GM12878 (cell line): ENCODE measurements around the gene HERC2. TPM values are rescaled to one million over a fixed set of nuclear protein-coding genes. Genes with fewer than 3 reads are reported as not detected.

ENCODE experiments used
- ATAC-seq: fragments of 200-7000 bp; cut with Tn5 transposase; 3 replicates; pipeline ENCODE4 v1.9.1; 2020; ENCODE audit warnings: mild to moderate bottlenecking, moderate library complexity
- BruUV-seq: library from RNA; stranded (reverse); fragments of 400-500 nt; replicated peaks from 2 replicates; lab custom pipeline; 2021; lab: Mats Ljungman, UMichigan
- CTCF ChIA-PET: fragments of 300-600 bp; sonication (Branson Sonifier 250); formaldehyde crosslinking; extraction: SDS; loops from one replicate; lab custom pipeline; 2021; ENCODE audit warnings: inconsistent platforms; lab: Yijun Ruan, JAX
- POLR2A ChIA-PET: fragments of 350-600 bp; formaldehyde crosslinking; extraction: SDS; loops from one replicate; lab custom pipeline; 2021; ENCODE audit warnings: inconsistent platforms; lab: Charles Lee
- RAD21 ChIA-PET: fragments of 300-600 bp; sonication (Branson Sonifier 250); formaldehyde crosslinking; loops from one replicate; lab custom pipeline; 2023; ENCODE audit warnings: antibody characterized with exemption; ENCODE audit not compliant: unreplicated experiment; lab: Charles Lee
- SMC1A ChIA-PET: fragments of 300-600 bp; sonication (Branson Sonifier 250); formaldehyde crosslinking; loops from one replicate; lab custom pipeline; 2023; ENCODE audit not compliant: unreplicated experiment, uncharacterized antibody; lab: Charles Lee
- DNase-seq: peaks from one replicate; pipeline ENCODE4 v3.0.0-alpha.2; 2011; ENCODE audit warnings: low read depth, low spot score
- FAIRE-seq: peaks from 3 replicates; lab custom pipeline; 2011; peaks lifted over from hg19 to GRCh38; lab: Jason Lieb, UNC
- H2AFZ ChIP-seq: 2 replicates; pipeline ENCODE4 v1.6.0; 2011; ENCODE audit warnings: low read depth, low read length, control low read depth; ENCODE audit not compliant: control insufficient read depth
- H3K27ac ChIP-seq: 2 replicates; pipeline ENCODE4 v1.5.1; 2011; ENCODE audit warnings: control low read depth; ENCODE audit not compliant: control insufficient read depth, insufficient read depth
- H3K27me3 ChIP-seq, 2 experiments: replicated peaks in 1 of 2; 2 replicates each; pipeline versions ENCODE4 v1.6.0 to v1.6.1; 2011; ENCODE audit warnings: low read length in 1 of 2; ENCODE audit not compliant: control insufficient read depth in 2 of 2, insufficient read depth in 2 of 2
- H3K36me3 ChIP-seq, 2 experiments: 2 replicates each; pipeline ENCODE4 v1.5.1; 2011; ENCODE audit warnings: low read length in 1 of 2; ENCODE audit not compliant: control insufficient read depth in 2 of 2, insufficient read depth in 2 of 2
- H3K4me1 ChIP-seq: 2 replicates; pipeline ENCODE4 v1.6.1; 2011; ENCODE audit warnings: mild to moderate bottlenecking, low read length, moderate library complexity, mixed read lengths; ENCODE audit not compliant: control insufficient read depth, insufficient read depth
- H3K4me2 ChIP-seq: 2 replicates; pipeline ENCODE4 v1.6.0; 2011; ENCODE audit warnings: control low read depth; ENCODE audit not compliant: control insufficient read depth, insufficient read depth
- H3K4me3 ChIP-seq: fragments of 200-600 bp; sonication (generic); 2 replicates; pipeline ENCODE4 v1.5.1; 2016
- H3K79me2 ChIP-seq: 2 replicates; pipeline ENCODE4 v1.6.0; 2011; ENCODE audit warnings: low read length; ENCODE audit not compliant: control insufficient read depth, insufficient read depth
- H3K9ac ChIP-seq: 2 replicates; pipeline ENCODE4 v1.8.0; 2011; ENCODE audit warnings: low read length, control low read depth, mixed read lengths; ENCODE audit not compliant: control insufficient read depth, insufficient read depth
- H3K9me3 ChIP-seq: replicated peaks from 3 replicates; pipeline ENCODE4 v1.5.1; 2011; ENCODE audit warnings: mild to moderate bottlenecking, low read length; ENCODE audit not compliant: control insufficient read depth, insufficient read depth
- H4K20me1 ChIP-seq: 2 replicates; pipeline ENCODE4 v1.6.0; 2011; ENCODE audit not compliant: control insufficient read depth, insufficient read depth
- CBX3 ChIP-seq: fragments of 200-600 bp; sonication (generic); IDR thresholded peaks from 2 replicates; pipeline ENCODE4 v1.6.1; 2016; ENCODE audit warnings: low read depth, borderline replicate concordance
- EGR1 ChIP-seq, 2 experiments: IDR thresholded peaks; 1 replicate in 1 of 2; 2 replicates in 1 of 2; pipeline ENCODE4 v1.6.1; 2011 to 2012; ENCODE audit warnings: low read depth in 2 of 2, low read length in 2 of 2, borderline replicate concordance in 1 of 2, mild to moderate bottlenecking in 1 of 2, moderate library complexity in 1 of 2
- EP300 ChIP-seq, 2 experiments: fragments of 150-350 bp in 1 of 2; IDR thresholded peaks; 2 replicates each; pipeline ENCODE4 v1.6.1; 2011 to 2012; ENCODE audit warnings: low read depth in 2 of 2, low read length in 2 of 2, borderline replicate concordance in 1 of 2, improper control_type of control experiment in 1 of 2, inconsistent platforms in 1 of 2; ENCODE audit not compliant: control insufficient read depth in 1 of 2
- MEF2A ChIP-seq: IDR thresholded peaks from 2 replicates; pipeline ENCODE4 v1.6.1; 2011; ENCODE audit warnings: low read depth, mild to moderate bottlenecking, low read length, moderate library complexity; ENCODE audit not compliant: insufficient read depth
- MTA3 ChIP-seq: IDR thresholded peaks from 2 replicates; pipeline ENCODE4 v1.6.1; 2012; ENCODE audit warnings: low read length, inconsistent platforms, borderline replicate concordance
- NFXL1 ChIP-seq: fragments of 450-650 bp; IDR thresholded peaks from 2 replicates; pipeline ENCODE4 v1.6.1; 2017; ENCODE audit warnings: antibody characterized with exemption, mild to moderate bottlenecking, borderline replicate concordance
- PAX5 ChIP-seq: IDR thresholded peaks from 2 replicates; pipeline ENCODE4 v1.6.1; 2011; ENCODE audit warnings: low read depth, low read length, borderline replicate concordance
- SMAD5 ChIP-seq: IDR thresholded peaks from 2 replicates; pipeline ENCODE4 v1.6.1; 2016; ENCODE audit warnings: antibody characterized with exemption, low read depth
- SPI1 ChIP-seq: IDR thresholded peaks from 2 replicates; pipeline ENCODE4 v1.6.1; 2011; ENCODE audit warnings: low read depth, mild to moderate bottlenecking, low read length, moderate library complexity, borderline replicate concordance; ENCODE audit not compliant: insufficient read depth
- TCF3 ChIP-seq: IDR thresholded peaks from 2 replicates; pipeline ENCODE4 v1.6.1; 2012; ENCODE audit warnings: low read depth, mild to moderate bottlenecking, low read length, borderline replicate concordance; ENCODE audit not compliant: insufficient read depth
- ZNF384 ChIP-seq: IDR thresholded peaks from 2 replicates; pipeline ENCODE4 v1.6.1; 2012; ENCODE audit warnings: low read depth, mild to moderate bottlenecking, low read length, improper control_type of control experiment, borderline replicate concordance
- ZNF622 ChIP-seq: fragments of 450-650 bp; IDR thresholded peaks from 2 replicates; pipeline ENCODE4 v1.6.1; 2017; ENCODE audit warnings: mild to moderate bottlenecking, inconsistent platforms
- ZZZ3 ChIP-seq: IDR thresholded peaks from 2 replicates; pipeline ENCODE4 v1.6.1; 2011; ENCODE audit warnings: low read depth; ENCODE audit not compliant: control insufficient read depth, insufficient read length
- WGBS: methylation state at CpG from one replicate; pipeline ENCODE4 v1.1.6; 2016; ENCODE audit warnings: low lambda C conversion rate; ENCODE audit not compliant: insufficient replicate concordance, insufficient coverage; ENCODE audit errors: missing lambda C conversion rate; 5-methylcytosine and 5-hydroxymethylcytosine counted together
- in situ Hi-C: fragments of 300-500 bp; cut with MboI; formaldehyde crosslinking; loops from 9 replicates; pipeline ENCODE4 v1.14.3; 2018; ENCODE audit warnings: mixed read lengths
- intact Hi-C: fragments of 100-400 bp; cut with micrococcal nuclease; formaldehyde crosslinking; loops from one replicate; pipeline ENCODE4 v1.14.2; 2022; ENCODE audit not compliant: unreplicated experiment
- polyA plus RNA-seq, 11 experiments: library from polyadenylated mRNA; depleted of rRNA in 4 of 11; unstranded in 6 of 11; stranded (reverse) in 5 of 11; fragments of >200 nt; fragmentation: Nextera tagmentation in 4 of 11; fragmentation: Illumina TruSeq in 1 of 11; extraction: Ambion mirVana in 4 of 11; extraction: Trizol in 1 of 11; gene quantifications; 1 replicate in 1 of 11; 2 replicates in 10 of 11; pipeline versions ENCODE4 v1.2.1 to v1.2.3, GENCODE V29; 2011 to 2016; ENCODE audit warnings: inconsistent platforms in 2 of 11, missing spikeins in 2 of 11, low read depth in 1 of 11
- total RNA-seq, 4 experiments: library from RNA; depleted of rRNA in 3 of 4; stranded (reverse); fragments of >200 nt in 3 of 4; fragmentation: Illumina TruSeq in 1 of 4; extraction: Trizol in 1 of 4; gene quantifications; 2 replicates each; pipeline versions ENCODE4 v1.2.1 to v1.2.3, GENCODE V29; 2013 to 2021
- TF ChIP-seq, protein P1 (sequence below): IDR thresholded peaks from 2 replicates; pipeline ENCODE4 v1.6.1; 2011; ENCODE audit warnings: low read depth, low read length, improper control_type of control experiment, borderline replicate concordance

HERC2 gene
- total and polyA plus RNA-seq, 10 of the 15 experiments (the other 5 are each of a cell fraction or from before 2014, with no cell fraction given) = 6.1 to 39.0 (median 24.0) TPM

DNA sequence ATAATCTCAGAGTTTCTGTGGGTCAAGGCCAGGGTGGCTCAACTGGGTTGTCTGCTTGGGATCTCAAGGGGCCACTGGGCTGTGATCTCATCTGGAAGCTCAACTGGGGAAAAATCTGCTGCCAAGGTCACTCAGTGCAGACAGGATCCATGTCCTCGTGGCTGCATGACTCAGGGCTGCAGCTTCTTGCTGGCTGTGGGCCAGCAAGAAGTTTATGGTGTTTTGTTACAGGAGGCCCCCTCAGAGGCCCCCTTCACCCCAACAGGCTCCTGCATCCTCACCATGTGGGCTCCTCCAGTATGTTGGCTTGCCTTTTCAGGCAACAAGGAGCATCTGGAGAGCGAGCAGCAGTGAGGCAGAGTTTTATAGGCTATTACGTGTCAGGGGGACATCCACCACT, 237.4 kb downstream of the HERC2 start:
- POLR2A ChIA-PET = no interaction called here
- H3K4me3 ChIP-seq = no peak overlapping the region
- RAD21 ChIA-PET = no interaction called here
- CTCF ChIA-PET = interaction anchor here (1.1 kb wide), 1 partner anchor 26 kb away, joined by 3 read pairs; no protein-coding TSS in a partner anchor
- no peak for TF ChIP-seq CBX3
- TF ChIP-seq TCF3 = no peak
- TF ChIP-seq EGR1 (IDR thresholded peaks at IDR 0.05; ENCODE audit: borderline replicate concordance in 1 of 2, low read depth in 2 of 2, low read length in 2 of 2) = no peak
- TF ChIP-seq NFXL1 = no peak
- no peak for TF ChIP-seq MTA3
- H3K27ac ChIP-seq = no peak overlapping the region
- SMC1A ChIA-PET = no interaction called here
- no peak overlapping the region for H3K9ac ChIP-seq
- ATAC-seq (no peak), FAIRE-seq (no peak), DNase-seq (no peak)
- H3K79me2 ChIP-seq = no peaks in the 10 kb centered on the region
- H4K20me1 ChIP-seq = no peaks in the 10 kb centered on the region
- 25% methylated on average over 3 of the region's 3 CpGs for WGBS
- H3K9me3 ChIP-seq = no peaks in the 10 kb centered on the region; the same call in 2 of the 3 replicates
- no peaks in the 10 kb centered on the region for H3K4me1 ChIP-seq
- H3K4me2 ChIP-seq = no peak overlapping the region
- no peaks in the 10 kb centered on the region for H3K36me3 ChIP-seq
- intact Hi-C loops (no loop called here), in situ Hi-C loops (loop anchor here (5.0 kb wide), 1 partner anchor 33 kb away; no protein-coding TSS in a partner anchor)
- no TSS peak for BruUV-seq
- H2AFZ ChIP-seq = no peak overlapping the region
- no peaks in the 10 kb centered on the region for H3K27me3 ChIP-seq

DNA sequence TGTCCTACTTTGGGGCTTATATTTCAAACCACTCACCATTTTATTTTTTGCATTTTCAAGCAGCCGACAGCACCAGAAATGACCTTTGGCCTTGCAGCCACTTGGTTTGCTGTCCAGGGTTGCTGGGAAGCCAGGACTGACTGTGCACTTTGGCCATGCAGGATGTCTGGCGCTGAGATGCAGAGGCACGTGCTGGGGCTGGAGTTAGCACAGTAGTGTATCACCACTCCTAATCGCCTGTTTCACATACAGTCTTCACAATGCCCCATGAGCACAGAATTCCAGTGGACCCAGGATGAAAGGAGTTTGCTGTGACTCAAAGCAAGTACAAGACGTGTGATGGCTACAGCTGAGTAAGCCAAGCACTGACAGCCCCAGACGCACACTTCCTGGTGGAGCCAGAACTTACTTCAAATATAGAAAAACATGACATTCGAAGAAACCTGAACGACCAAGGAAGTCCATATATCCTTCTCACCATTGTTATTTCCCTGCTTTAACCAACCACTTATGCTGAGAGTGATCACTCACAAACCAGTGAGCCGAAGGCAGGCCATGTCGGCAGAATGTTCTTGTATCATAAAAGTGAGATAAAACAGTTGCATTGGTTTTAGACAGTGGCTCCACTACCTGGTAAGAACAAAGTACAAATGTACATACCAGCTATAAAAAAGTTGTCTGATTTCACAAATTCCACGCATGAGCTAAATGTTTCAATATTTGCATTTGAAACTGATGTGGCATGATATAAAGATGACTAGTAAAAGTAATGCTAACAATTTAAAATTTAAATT, 238.9 kb downstream of the HERC2 start:
- in situ Hi-C loops (loop anchor here (5.0 kb wide), 1 partner anchor 34 kb away; no protein-coding TSS in a partner anchor), intact Hi-C loops (no loop called here)
- RAD21 ChIA-PET = no interaction called here
- CTCF ChIA-PET = no interaction called here
- Histone ChIP-seq H3K36me3 (no peaks in the 10 kb centered on the region), H3K4me3 (no peak overlapping the region), H3K9me3 (no peaks in the 10 kb centered on the region; the same call in 2 of the 3 replicates), H3K27me3 (no peaks in the 10 kb centered on the region), H2AFZ (no peak overlapping the region), H3K4me1 (no peaks in the 10 kb centered on the region), H3K9ac (no peak overlapping the region), H3K27ac (no peak overlapping the region), H3K4me2 (no peak overlapping the region), H4K20me1 (no peaks in the 10 kb centered on the region), H3K79me2 (no peaks in the 10 kb centered on the region)
- no TSS peak for BruUV-seq
- ATAC-seq (no peak), FAIRE-seq (no peak), DNase-seq (no peak)
- POLR2A ChIA-PET = no interaction called here
- SMC1A ChIA-PET = no interaction called here
- 47% methylated on average over 11 of the region's 11 CpGs for WGBS
- TF ChIP-seq ZNF622 (no peak), ZZZ3 (no peak), PAX5 (no peak), MEF2A (no peak), SMAD5 (no peak), SPI1 (no peak), EP300 (IDR thresholded peaks at IDR 0.05; ENCODE audit: borderline replicate concordance in 1 of 2, control insufficient read depth in 1 of 2, low read depth in 2 of 2, low read length in 2 of 2) (no peak), ZNF384 (no peak)
- TF ChIP-seq, protein P1, sequence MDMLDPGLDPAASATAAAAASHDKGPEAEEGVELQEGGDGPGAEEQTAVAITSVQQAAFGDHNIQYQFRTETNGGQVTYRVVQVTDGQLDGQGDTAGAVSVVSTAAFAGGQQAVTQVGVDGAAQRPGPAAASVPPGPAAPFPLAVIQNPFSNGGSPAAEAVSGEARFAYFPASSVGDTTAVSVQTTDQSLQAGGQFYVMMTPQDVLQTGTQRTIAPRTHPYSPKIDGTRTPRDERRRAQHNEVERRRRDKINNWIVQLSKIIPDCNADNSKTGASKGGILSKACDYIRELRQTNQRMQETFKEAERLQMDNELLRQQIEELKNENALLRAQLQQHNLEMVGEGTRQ = no peak
